Transverse colon (tissue), 4 donors: ENCODE results near the gene TMEM117. TPM values are rescaled to one million over a fixed set of nuclear protein-coding genes. Genes with fewer than 3 reads are reported as not detected.
"Not testable (repeated sequence)": the region's sequence is repeated elsewhere in the genome, so short reads cannot be mapped to it uniquely, and the experiment has no call there.

Experiments used
- DNase-seq: peaks from one replicate; pipeline ENCODE4 v3.0.0-alpha.2; 2019
- H3K27ac ChIP-seq, 4 donors: fragments of 200-600 bp; sonication (generic); 2 replicates each; pipeline ENCODE4 v1.5.1; 2016 to 2018; ENCODE audit warnings: inconsistent platforms in 4 of 4
- H3K27me3 ChIP-seq: fragments of 200-600 bp; sonication (generic); 2 replicates; pipeline ENCODE4 v1.5.1; 2017; ENCODE audit warnings: inconsistent platforms
- H3K36me3 ChIP-seq, 4 donors: fragments of 200-600 bp; sonication (generic); 2 replicates each; pipeline ENCODE4 v1.5.1; 2017 to 2019; ENCODE audit warnings: inconsistent platforms in 4 of 4
- H3K4me1 ChIP-seq, 4 donors: fragments of 200-600 bp; sonication (generic); 2 replicates each; pipeline ENCODE4 v1.5.1; 2017 to 2020; ENCODE audit warnings: inconsistent platforms in 4 of 4
- H3K4me3 ChIP-seq, 4 donors: fragments of 200-600 bp; sonication (generic); 1 replicate in 1 of 4; 2 replicates in 3 of 4; pipeline versions ENCODE4 v1.5.1 to v1.6.1; 2017 to 2019; ENCODE audit warnings: inconsistent platforms in 4 of 4
- H3K9me3 ChIP-seq, 2 donors: fragments of 200-600 bp; sonication (generic); 2 replicates each; pipeline ENCODE4 v1.5.1; 2017 to 2019; ENCODE audit warnings: inconsistent platforms in 2 of 2
- EP300 ChIP-seq: sonication (generic); formaldehyde crosslinking; IDR thresholded peaks from one replicate; pipeline ENCODE4 v1.6.1; 2017; ENCODE audit warnings: antibody characterized with exemption, low read depth
- POLR2A ChIP-seq: fragments of 450-650 bp; IDR thresholded peaks from one replicate; pipeline ENCODE4 v1.6.1; 2016; ENCODE audit warnings: antibody characterized with exemption, mild to moderate bottlenecking, moderate library complexity
- POLR2AphosphoS5 ChIP-seq, 3 donors: sonication (generic); formaldehyde crosslinking; IDR thresholded peaks; one replicate each; pipeline ENCODE4 v1.6.1; 2016; ENCODE audit warnings: antibody characterized with exemption in 3 of 3
- WGBS, 2 donors: methylation state at CpG; one replicate each; pipeline ENCODE4 v1.1.5; 2018; ENCODE audit warnings: low coverage in 1 of 2; 5-methylcytosine and 5-hydroxymethylcytosine counted together
- in situ Hi-C, 4 donors: fragments of 200-750 bp; cut with MboI; loops; one replicate each; pipeline versions ENCODE4 v1.15.0 to v1.15.1; 2017; ENCODE audit warnings: low sequenced_read_pairs in 3 of 4, low pct_ligation_motif_present in 1 of 4, low pct_unique_long_range_greater_than_20kb in 1 of 4
- intact Hi-C: fragments of 100-400 bp; cut with DNase I; formaldehyde crosslinking; loops from one replicate; pipeline ENCODE4 v1.15.1; 2023; ENCODE audit warnings: low total_unique reads
- total RNA-seq, 4 donors: library from RNA; depleted of rRNA; stranded (reverse); fragments of >200 nt; gene quantifications; one replicate each; pipeline ENCODE4 v1.1.0, GENCODE V29; 2016
- TF ChIP-seq, protein P1 (sequence below), 5 experiments: fragments of 200-600 bp in 3 of 5; fragments of 450-650 bp in 2 of 5; sonication (generic) in 3 of 5; IDR thresholded peaks; 1 replicate in 2 of 5; 2 replicates in 3 of 5; pipeline ENCODE4 v1.5.1; 2016 to 2017; ENCODE audit warnings: antibody characterized with exemption in 5 of 5, inconsistent platforms in 3 of 5, mild to moderate bottlenecking in 2 of 5, moderate library complexity in 1 of 5

Gene TMEM117
- total RNA-seq, 4 donors from 2014 or later, result 0.40 to 92.8 (median 25.6) TPM

DNA sequence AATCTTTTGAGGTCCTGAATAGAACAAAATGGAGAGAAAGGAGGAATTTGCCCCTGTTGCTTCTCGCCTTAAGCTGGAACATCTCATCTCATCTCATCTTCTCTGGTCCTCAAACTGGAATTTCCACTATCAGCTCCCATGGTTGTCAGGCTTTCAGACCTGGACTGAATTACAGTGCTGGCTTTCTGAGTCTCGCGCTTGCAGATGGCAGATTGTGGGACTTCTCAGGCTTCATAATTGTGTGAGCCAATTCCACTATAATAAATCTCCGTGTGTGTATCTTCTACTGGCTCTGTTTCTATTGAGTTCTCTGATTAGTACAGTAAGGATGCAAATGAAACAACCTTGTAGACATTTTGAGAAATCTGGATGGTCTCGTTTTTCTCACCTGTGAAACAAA lies 199.0 kb downstream of the TMEM117 start:
- DNase-seq, result no peak
- intact Hi-C loops, result no loop called here
- H3K27ac ChIP-seq, result no peak overlapping the region
- H3K9me3 ChIP-seq, result peaks cover 0 to 3% of the 10 kb centered on the region in 2 donors
- WGBS, 2 donors, result 90 to 100% methylated on average over 1 to 5 of the region's 5 CpGs
- in situ Hi-C loops, result no loop called here
- TF ChIP-seq, protein P1, sequence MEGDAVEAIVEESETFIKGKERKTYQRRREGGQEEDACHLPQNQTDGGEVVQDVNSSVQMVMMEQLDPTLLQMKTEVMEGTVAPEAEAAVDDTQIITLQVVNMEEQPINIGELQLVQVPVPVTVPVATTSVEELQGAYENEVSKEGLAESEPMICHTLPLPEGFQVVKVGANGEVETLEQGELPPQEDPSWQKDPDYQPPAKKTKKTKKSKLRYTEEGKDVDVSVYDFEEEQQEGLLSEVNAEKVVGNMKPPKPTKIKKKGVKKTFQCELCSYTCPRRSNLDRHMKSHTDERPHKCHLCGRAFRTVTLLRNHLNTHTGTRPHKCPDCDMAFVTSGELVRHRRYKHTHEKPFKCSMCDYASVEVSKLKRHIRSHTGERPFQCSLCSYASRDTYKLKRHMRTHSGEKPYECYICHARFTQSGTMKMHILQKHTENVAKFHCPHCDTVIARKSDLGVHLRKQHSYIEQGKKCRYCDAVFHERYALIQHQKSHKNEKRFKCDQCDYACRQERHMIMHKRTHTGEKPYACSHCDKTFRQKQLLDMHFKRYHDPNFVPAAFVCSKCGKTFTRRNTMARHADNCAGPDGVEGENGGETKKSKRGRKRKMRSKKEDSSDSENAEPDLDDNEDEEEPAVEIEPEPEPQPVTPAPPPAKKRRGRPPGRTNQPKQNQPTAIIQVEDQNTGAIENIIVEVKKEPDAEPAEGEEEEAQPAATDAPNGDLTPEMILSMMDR (IDR thresholded peaks at IDR 0.05), result no peak
- TF ChIP-seq POLR2AphosphoS5 (IDR thresholded peaks at IDR 0.05), result no peak
- TF ChIP-seq POLR2A, result no peak
- TF ChIP-seq EP300, result no peak
- H3K4me3 ChIP-seq, result no peak overlapping the region
- H3K36me3 ChIP-seq, result peaks cover 0 to 4% (median 0%) of the 10 kb centered on the region in 4 donors
- no peaks in the 10 kb centered on the region for H3K4me1 ChIP-seq
- no peaks in the 10 kb centered on the region for H3K27me3 ChIP-seq

DNA sequence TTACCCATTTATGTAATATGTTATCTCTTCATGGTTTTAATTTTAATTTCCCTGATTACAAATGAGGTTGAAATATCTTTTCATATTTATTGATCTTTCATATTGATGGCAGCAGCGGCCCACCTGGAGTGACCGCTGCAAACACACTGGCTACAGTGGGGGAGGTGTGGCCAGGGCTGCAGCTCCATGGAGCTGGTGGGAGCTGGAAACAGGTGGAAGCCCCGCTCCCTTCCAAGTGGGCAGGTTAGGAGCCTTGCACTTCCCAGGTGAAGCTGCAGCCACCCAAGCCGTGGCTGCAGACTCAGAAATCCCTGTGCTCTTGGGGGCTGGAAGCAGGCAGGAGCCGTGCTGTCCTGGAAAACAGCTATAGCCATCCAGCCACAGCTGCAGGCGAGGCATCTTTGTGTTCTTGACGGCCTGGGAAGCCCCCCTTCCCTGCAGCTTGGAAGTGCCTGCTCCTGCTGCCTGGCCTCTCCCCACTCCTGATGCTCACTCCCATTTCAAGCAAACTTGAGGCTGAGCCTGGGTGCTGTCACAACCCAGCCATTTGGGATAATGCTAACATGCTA lies 201.1 kb downstream of the TMEM117 start:
- Histone ChIP-seq H3K27me3 (no peaks in the 10 kb centered on the region), H3K9me3 (no peaks in the 10 kb centered on the region), H3K4me1 (no peaks in the 10 kb centered on the region), H3K36me3 (no peaks in the 10 kb centered on the region), H3K27ac (no peak overlapping the region), H3K4me3 (no peak overlapping the region)
- TF ChIP-seq POLR2A (no peak), EP300 (no peak), POLR2AphosphoS5 (IDR thresholded peaks at IDR 0.05) (no peak)
- TF ChIP-seq, protein P1 (IDR thresholded peaks at IDR 0.05), result no peak
- WGBS, 2 donors, result 89% methylated on average over 7 of the region's 7 CpGs; no CpG with 5 or more reads in 1 of the 2 donors
- DNase-seq, result no peak
- intact Hi-C loops (no loop called here), in situ Hi-C loops (no loop called here)

DNA sequence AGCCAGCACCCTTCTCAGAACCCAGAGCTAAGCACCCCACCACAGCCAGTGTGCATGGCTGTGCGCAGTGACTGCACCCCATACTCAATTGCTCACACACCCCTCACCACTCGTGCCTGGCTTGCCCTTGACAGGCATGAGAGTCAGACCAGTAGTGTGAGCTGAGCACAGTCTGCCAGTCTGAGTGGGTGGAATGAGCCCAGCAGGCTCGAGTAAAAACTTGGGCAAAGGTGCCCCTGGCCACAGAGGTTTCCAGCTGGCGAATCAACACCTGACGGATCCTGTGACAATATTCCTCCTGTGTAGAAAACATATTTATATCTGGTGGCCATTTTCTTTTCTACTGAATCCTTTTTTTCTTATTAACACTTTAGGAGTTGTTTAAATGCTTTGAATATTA lies 202.5 kb downstream of the TMEM117 start:
- H3K4me1 ChIP-seq, result no peaks in the 10 kb centered on the region
- no peak overlapping the region for H3K4me3 ChIP-seq
- H3K9me3 ChIP-seq, result no peaks in the 10 kb centered on the region
- no peaks in the 10 kb centered on the region for H3K27me3 ChIP-seq
- DNase-seq, result no peak
- intact Hi-C loops (no loop called here), in situ Hi-C loops (no loop called here)
- TF ChIP-seq POLR2A (no peak), POLR2AphosphoS5 (IDR thresholded peaks at IDR 0.05) (no peak), EP300 (no peak)
- TF ChIP-seq, protein P1 (IDR thresholded peaks at IDR 0.05), result no peak
- 86% methylated on average over 5 of the region's 5 CpGs; no CpG with 5 or more reads in 1 of the 2 donors for WGBS, 2 donors
- H3K27ac ChIP-seq, result no peak overlapping the region
- no peaks in the 10 kb centered on the region for H3K36me3 ChIP-seq

DNA sequence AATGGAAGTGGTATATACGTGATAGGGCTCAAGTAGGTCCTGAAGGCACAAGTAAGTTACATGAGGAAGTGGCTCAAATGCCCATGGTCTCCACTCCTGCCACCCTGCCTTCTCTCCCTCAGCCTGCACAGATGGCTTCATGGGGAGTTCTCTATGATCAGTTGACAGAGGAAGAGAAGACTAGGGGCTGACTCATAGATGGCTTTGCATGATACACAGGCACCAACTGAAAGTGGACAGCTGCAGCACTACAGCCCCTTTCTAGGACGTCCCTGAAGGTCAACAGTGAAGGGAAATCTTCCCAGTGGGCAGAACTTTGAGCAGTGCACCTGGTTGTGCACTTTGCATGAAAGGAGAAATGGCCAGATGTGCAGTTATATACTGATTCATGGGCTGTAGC lies 208.6 kb downstream of the TMEM117 start:
- intact Hi-C loops, in situ Hi-C loops, H3K36me3 ChIP-seq, H3K9me3 ChIP-seq, H3K27ac ChIP-seq, H3K27me3 ChIP-seq, H3K4me3 ChIP-seq, H3K4me1 ChIP-seq, DNase-seq: not testable (repeated sequence)
- 93 to 100% methylated on average over 1 to 2 of the region's 2 CpGs for WGBS, 2 donors
